Smooth muscle cell (in vitro differentiated cells): ENCODE results near the gene PINK1. TPM values are rescaled to one million over a fixed set of nuclear protein-coding genes. Genes with fewer than 3 reads are reported as not detected.

Experiments used
- DNase-seq: peaks from one replicate; lab custom pipeline; 2025; ENCODE audit not compliant: unreplicated experiment; lab: John Stamatoyannopoulos, UW
- H2AFZ ChIP-seq: fragments of 200-600 bp; sonication (generic); 2 replicates; pipeline ENCODE4 v1.6.0; 2016; ENCODE audit warnings: antibody characterized with exemption, low read depth, mild to moderate bottlenecking
- H3F3A ChIP-seq: fragments of 200-600 bp; sonication (generic); 2 replicates; pipeline ENCODE4 v1.6.0; 2017; ENCODE audit warnings: antibody characterized with exemption, low read depth
- H3K27ac ChIP-seq: fragments of 200-600 bp; sonication (generic); 2 replicates; pipeline ENCODE4 v1.5.1; 2016; ENCODE audit warnings: low read depth, mild to moderate bottlenecking
- H3K27me3 ChIP-seq: fragments of 200-600 bp; sonication (generic); 2 replicates; pipeline ENCODE4 v1.6.1; 2016; ENCODE audit warnings: low read depth, mild to moderate bottlenecking
- H3K36me3 ChIP-seq: fragments of 200-600 bp; sonication (generic); 2 replicates; pipeline ENCODE4 v1.5.1; 2016; ENCODE audit warnings: low read depth
- H3K4me1 ChIP-seq: fragments of 200-600 bp; sonication (generic); 2 replicates; pipeline ENCODE4 v1.5.1; 2016; ENCODE audit warnings: low read depth
- H3K4me2 ChIP-seq: fragments of 200-600 bp; sonication (generic); 2 replicates; pipeline ENCODE4 v1.6.0; 2016; ENCODE audit warnings: mild to moderate bottlenecking
- H3K4me3 ChIP-seq: fragments of 200-600 bp; sonication (generic); 2 replicates; pipeline ENCODE4 v1.5.1; 2016; ENCODE audit warnings: mild to moderate bottlenecking
- H3K79me2 ChIP-seq: fragments of 200-600 bp; sonication (generic); 2 replicates; pipeline ENCODE4 v1.6.0; 2016; ENCODE audit warnings: low read depth, mild to moderate bottlenecking
- H3K9ac ChIP-seq: fragments of 200-600 bp; sonication (generic); 2 replicates; pipeline ENCODE4 v1.6.0; 2016; ENCODE audit warnings: low read depth
- H3K9me3 ChIP-seq: fragments of 200-600 bp; sonication (generic); replicated peaks from 2 replicates; pipeline ENCODE4 v1.5.1; 2016; ENCODE audit warnings: low read depth
- H4K20me1 ChIP-seq: fragments of 200-600 bp; sonication (generic); 2 replicates; pipeline ENCODE4 v1.6.0; 2016; ENCODE audit warnings: low read depth
- CTCF ChIP-seq: fragments of 200-600 bp; sonication (generic); IDR thresholded peaks from 2 replicates; pipeline ENCODE4 v1.5.1; 2017; ENCODE audit warnings: borderline replicate concordance, mild to moderate bottlenecking, antibody characterized with exemption; ENCODE audit not compliant: insufficient read depth, poor library complexity, severe bottlenecking
- WGBS: methylation state at CpG from one replicate; pipeline ENCODE4 v1.1.7; 2016; ENCODE audit warnings: low lambda C conversion rate; 5-methylcytosine and 5-hydroxymethylcytosine counted together
- polyA plus RNA-seq: library from polyadenylated mRNA; unstranded; fragments of >200 nt; fragmentation: Nextera tagmentation; extraction: Ambion mirVana; gene quantifications from 2 replicates; pipeline ENCODE4 v1.2.1, GENCODE V29; 2016
- total RNA-seq: library from RNA; depleted of rRNA; stranded (reverse); fragments of >200 nt; gene quantifications from 2 replicates; pipeline ENCODE4 v1.2.3, GENCODE V29; 2014

The PINK1 gene
- total and polyA plus RNA-seq, 2 experiments from 2014 or later: 28.8 to 63.3 TPM

- H3K27ac ChIP-seq: no peak overlapping the region
- no peak overlapping the region for H3K4me3 ChIP-seq
- peaks cover 8% of the 10 kb centered on the region for H3F3A ChIP-seq
- H2AFZ ChIP-seq: peak overlapping the region; percentile 43
- H3K9me3 ChIP-seq: no peaks in the 10 kb centered on the region
- no peaks in the 10 kb centered on the region for H3K27me3 ChIP-seq
- TF ChIP-seq CTCF: no peak
- H3K36me3 ChIP-seq: no peaks in the 10 kb centered on the region
- no peaks in the 10 kb centered on the region for H3K79me2 ChIP-seq
- no peak for DNase-seq
- H4K20me1 ChIP-seq: no peaks in the 10 kb centered on the region
- H3K9ac ChIP-seq: no peak overlapping the region
- H3K4me2 ChIP-seq: no peak overlapping the region
- H3K4me1 ChIP-seq: no peaks in the 10 kb centered on the region
- 81% methylated on average over 20 of the region's 20 CpGs for WGBS
Measured at GRCh38 chr1:20615946-20616846, 17.1 kb upstream of the PINK1 start.

GRCh38 chr1:20616847-20617487 lies 16.3 kb upstream of the PINK1 start:
- Histone ChIP-seq H3K27me3 (no peaks in the 10 kb centered on the region), H3K4me3 (no peak overlapping the region), H3F3A (peaks cover 8% of the 10 kb centered on the region), H3K36me3 (no peaks in the 10 kb centered on the region), H3K4me1 (no peaks in the 10 kb centered on the region), H3K9me3 (no peaks in the 10 kb centered on the region), H3K79me2 (no peaks in the 10 kb centered on the region), H3K4me2 (no peak overlapping the region), H2AFZ (no peak overlapping the region), H3K9ac (no peak overlapping the region), H4K20me1 (no peaks in the 10 kb centered on the region), H3K27ac (no peak overlapping the region)
- WGBS: 94% methylated on average over 3 of the region's 3 CpGs
- no peak for TF ChIP-seq CTCF
- no peak for DNase-seq

- no peaks in the 10 kb centered on the region for H4K20me1 ChIP-seq
- no peak overlapping the region for H2AFZ ChIP-seq
- H3K36me3 ChIP-seq: no peaks in the 10 kb centered on the region
- no peak overlapping the region for H3K4me2 ChIP-seq
- no peaks in the 10 kb centered on the region for H3K4me1 ChIP-seq
- no peak overlapping the region for H3K9ac ChIP-seq
- H3F3A ChIP-seq: peaks cover 1% of the 10 kb centered on the region
- H3K27me3 ChIP-seq: no peaks in the 10 kb centered on the region
- no peak overlapping the region for H3K4me3 ChIP-seq
- WGBS: 86% methylated on average over 4 of the region's 4 CpGs
- DNase-seq: no peak
- no peaks in the 10 kb centered on the region for H3K9me3 ChIP-seq
- H3K27ac ChIP-seq: no peak overlapping the region
- TF ChIP-seq CTCF: no peak
- H3K79me2 ChIP-seq: no peaks in the 10 kb centered on the region
Measured at GRCh38 chr1:20618550-20618949, 14.7 kb upstream of the PINK1 start.

GRCh38 chr1:20619999-20620398 lies 13.3 kb upstream of the PINK1 start:
- no peak overlapping the region for H3K27ac ChIP-seq
- H2AFZ ChIP-seq: no peak overlapping the region
- no peak overlapping the region for H3K4me3 ChIP-seq
- 100% methylated on average over 1 of the region's 1 CpG for WGBS
- no peaks in the 10 kb centered on the region for H3K79me2 ChIP-seq
- no peak for TF ChIP-seq CTCF
- no peak overlapping the region for H3K4me2 ChIP-seq
- H3F3A ChIP-seq: no peaks in the 10 kb centered on the region
- H4K20me1 ChIP-seq: no peaks in the 10 kb centered on the region
- H3K9me3 ChIP-seq: no peaks in the 10 kb centered on the region
- H3K27me3 ChIP-seq: no peaks in the 10 kb centered on the region
- H3K4me1 ChIP-seq: no peaks in the 10 kb centered on the region
- no peak for DNase-seq
- H3K9ac ChIP-seq: no peak overlapping the region
- no peaks in the 10 kb centered on the region for H3K36me3 ChIP-seq
